ENCODE measurements around the gene AQP4.

AQP4 gene

DNA sequence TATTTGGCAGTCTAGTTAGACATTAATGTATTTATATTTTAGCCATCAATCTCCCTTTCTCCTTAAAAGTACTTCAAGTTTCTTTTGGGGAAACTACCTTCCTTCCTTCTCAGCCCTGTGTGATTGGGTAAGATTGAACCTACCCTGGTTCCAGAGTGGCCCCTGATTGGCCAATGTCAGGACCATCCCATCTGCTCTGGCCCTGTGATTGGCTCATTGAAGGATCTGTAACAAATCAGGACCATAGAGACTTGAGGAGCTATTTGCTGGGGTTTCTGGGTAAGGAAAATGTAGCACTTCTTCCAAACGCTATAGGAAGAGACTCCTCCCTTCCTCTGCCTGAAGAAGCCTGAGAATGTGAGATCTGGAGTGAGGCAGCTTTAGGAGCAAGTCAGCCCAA is 59.3 kb downstream of the AQP4 start:
- no peak overlapping the region for H3K4me3 ChIP-seq (ENCODE audit: low read length)
- no peaks in the 10 kb centered on the region for H3K27me3 ChIP-seq (ENCODE audit: control insufficient read depth, insufficient read depth, low read length)
- no peak for DNase-seq (ENCODE audit: low read depth, low spot score)
- H3K4me1 ChIP-seq (ENCODE audit: control insufficient read depth, insufficient read depth, low read length): no peaks in the 10 kb centered on the region
- no CpG with 5 or more reads among the region's 1 CpG for WGBS (ENCODE audit: insufficient coverage, insufficient read length)
- H3K27ac ChIP-seq (ENCODE audit: low read length): no peak overlapping the region
- no peaks in the 10 kb centered on the region for H3K9me3 ChIP-seq (ENCODE audit: control insufficient read depth, insufficient read depth, low read length)
- no peaks in the 10 kb centered on the region for H3K36me3 ChIP-seq (ENCODE audit: control insufficient read depth, insufficient read depth, low read length)

DNA sequence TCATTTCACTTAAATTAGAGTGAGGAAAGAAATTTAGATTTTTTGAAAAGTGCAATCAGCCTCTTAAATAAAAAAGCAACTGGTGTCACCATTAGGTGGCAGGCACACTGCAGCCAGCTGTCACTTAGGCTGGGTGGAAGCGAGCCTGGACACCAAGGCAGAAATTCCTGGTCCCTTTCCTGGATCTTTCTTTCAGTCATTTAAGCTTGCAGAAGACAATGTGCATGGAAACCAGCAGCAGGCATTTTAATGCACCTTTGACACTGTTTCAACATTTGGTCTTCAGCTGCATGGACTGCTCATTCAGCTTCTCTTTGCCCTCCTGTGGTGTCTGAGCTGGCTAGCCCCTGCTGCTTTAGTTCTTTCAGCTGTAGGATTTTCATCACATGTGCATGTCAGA is 61.0 kb downstream of the AQP4 start:
- WGBS (ENCODE audit: insufficient coverage, insufficient read length): no CpG with 5 or more reads among the region's 1 CpG
- no peaks in the 10 kb centered on the region for H3K27me3 ChIP-seq (ENCODE audit: control insufficient read depth, insufficient read depth, low read length)
- no peaks in the 10 kb centered on the region for H3K4me1 ChIP-seq (ENCODE audit: control insufficient read depth, insufficient read depth, low read length)
- no peak overlapping the region for H3K4me3 ChIP-seq (ENCODE audit: low read length)
- no peak overlapping the region for H3K27ac ChIP-seq (ENCODE audit: low read length)
- no peak for DNase-seq (ENCODE audit: low read depth, low spot score)
- H3K36me3 ChIP-seq (ENCODE audit: control insufficient read depth, insufficient read depth, low read length): no peaks in the 10 kb centered on the region
- H3K9me3 ChIP-seq (ENCODE audit: control insufficient read depth, insufficient read depth, low read length): no peaks in the 10 kb centered on the region

DNA sequence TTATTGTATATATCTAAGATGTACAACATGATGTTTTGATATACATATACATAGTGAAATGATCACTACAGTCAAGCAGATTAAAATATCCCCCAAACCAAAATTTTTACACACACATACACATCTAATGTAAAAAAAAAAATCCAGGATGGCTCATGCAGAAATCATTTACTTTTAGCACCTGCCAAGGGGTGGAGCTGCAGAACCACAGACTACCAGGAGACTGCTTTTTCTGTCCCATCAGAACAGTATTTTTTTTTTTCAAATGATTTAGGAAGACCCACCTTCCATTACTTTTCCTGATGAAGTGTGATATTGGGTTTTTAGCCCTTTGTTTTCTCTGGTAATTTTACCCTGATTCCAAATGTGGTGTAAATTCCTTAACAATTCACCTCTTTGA is 61.9 kb downstream of the AQP4 start:
- DNase-seq (ENCODE audit: low read depth, low spot score): no peak

DNA sequence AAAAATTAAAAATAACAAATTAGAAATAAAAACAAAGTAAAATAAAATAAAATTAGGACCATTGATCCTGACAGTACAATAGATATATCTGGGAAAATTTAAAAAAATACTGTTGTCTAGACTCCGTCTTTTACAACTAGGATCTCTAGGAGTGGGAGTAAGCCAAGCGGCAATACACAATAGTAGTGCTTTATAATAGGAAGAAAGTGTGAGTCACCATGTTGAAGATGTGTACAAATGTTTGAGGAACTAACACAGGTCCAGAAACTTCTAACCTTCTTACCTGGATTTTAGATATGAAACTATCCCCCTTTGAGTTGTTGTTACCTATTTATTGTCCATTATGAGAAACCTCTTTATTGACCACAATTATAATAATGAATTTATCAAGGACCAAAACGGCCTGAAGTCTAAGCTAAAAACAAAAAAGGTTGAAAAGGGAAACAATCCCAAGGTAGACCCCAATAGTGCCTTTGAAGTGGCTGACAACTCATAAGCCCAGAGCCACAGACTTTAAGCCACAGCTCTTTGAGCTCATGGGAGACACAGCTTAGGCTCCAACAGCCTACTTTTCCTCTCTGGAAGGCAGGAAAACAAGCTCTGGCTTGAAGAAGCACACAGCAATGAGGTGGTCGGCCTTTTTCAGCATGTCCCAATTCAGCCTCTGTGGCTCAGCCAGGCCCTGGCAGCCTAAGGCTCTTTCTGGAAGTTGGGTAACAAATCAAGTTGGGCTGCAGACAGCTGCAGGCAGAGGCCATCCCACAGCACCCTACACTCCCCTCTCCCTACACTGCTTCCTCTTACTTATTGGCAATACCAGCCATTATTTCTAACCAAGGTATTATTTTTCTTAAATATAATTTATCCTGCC is 62.9 kb downstream of the AQP4 start:
- no peak for DNase-seq (ENCODE audit: low read depth, low spot score)
- no peaks in the 10 kb centered on the region for H3K27me3 ChIP-seq (ENCODE audit: control insufficient read depth, insufficient read depth, low read length)
- no CpG with 5 or more reads among the region's 4 CpGs for WGBS (ENCODE audit: insufficient coverage, insufficient read length)
- H3K27ac ChIP-seq (ENCODE audit: low read length): no peak overlapping the region
- H3K36me3 ChIP-seq (ENCODE audit: control insufficient read depth, insufficient read depth, low read length): no peaks in the 10 kb centered on the region
- H3K4me3 ChIP-seq (ENCODE audit: low read length): no peak overlapping the region
- no peaks in the 10 kb centered on the region for H3K9me3 ChIP-seq (ENCODE audit: control insufficient read depth, insufficient read depth, low read length)
- H3K4me1 ChIP-seq (ENCODE audit: control insufficient read depth, insufficient read depth, low read length): no peaks in the 10 kb centered on the region

More for the DNA sequence above, 61.9 kb downstream of the AQP4 start:
- H3K4me1 ChIP-seq (ENCODE audit: control insufficient read depth, insufficient read depth, low read length): no peaks in the 10 kb centered on the region
- no peaks in the 10 kb centered on the region for H3K9me3 ChIP-seq (ENCODE audit: control insufficient read depth, insufficient read depth, low read length)
- no peak overlapping the region for H3K27ac ChIP-seq (ENCODE audit: low read length)
- H3K36me3 ChIP-seq (ENCODE audit: control insufficient read depth, insufficient read depth, low read length): no peaks in the 10 kb centered on the region
- no peak overlapping the region for H3K4me3 ChIP-seq (ENCODE audit: low read length)
- no peaks in the 10 kb centered on the region for H3K27me3 ChIP-seq (ENCODE audit: control insufficient read depth, insufficient read depth, low read length)

All from iPS DF 6.9 (cell line).